Subcutaneous adipose tissue (tissue), 4 donors: Measurements from ENCODE around the gene ISG20. TPM values are rescaled to one million over a fixed set of nuclear protein-coding genes. Genes with fewer than 3 reads are reported as not detected.

Source experiments
- CTCF ChIP-seq: fragments of 450-650 bp; IDR thresholded peaks from one replicate; pipeline ENCODE4 v1.5.1; 2016; ENCODE audit warnings: low read depth, mild to moderate bottlenecking, control low read depth, antibody characterized with exemption, moderate library complexity
- total RNA-seq, 4 donors: library from RNA; depleted of rRNA; stranded (reverse); fragments of >200 nt; gene quantifications; one replicate each; pipeline ENCODE4 v1.1.0, GENCODE V29; 2016

ISG20 gene
- total RNA-seq, 4 donors from 2014 or later: 7.5 to 12.4 (median 9.1) TPM

- TF ChIP-seq CTCF: no peak
Measured at GRCh38 chr15:88664151-88664778, 25.4 kb downstream of the ISG20 start.

GRCh38 chr15:88674661-88675060 lies 35.8 kb downstream of the ISG20 start:
- TF ChIP-seq CTCF: no peak

- no peak for TF ChIP-seq CTCF
Measured at GRCh38 chr15:88678755-88679154, 39.9 kb downstream of the ISG20 start.

- no peak for TF ChIP-seq CTCF
Measured at GRCh38 chr15:88680241-88681001, 41.6 kb downstream of the ISG20 start.

GRCh38 chr15:88681610-88682221 lies 42.9 kb downstream of the ISG20 start:
- no peak for TF ChIP-seq CTCF

- no peak for TF ChIP-seq CTCF
Measured at GRCh38 chr15:88684345-88684744, 45.5 kb downstream of the ISG20 start.

- no peak for TF ChIP-seq CTCF
Measured at GRCh38 chr15:88686166-88686565, 47.4 kb downstream of the ISG20 start.
